ENCODE measurements around the gene HSD11B2.

Gene HSD11B2

GRCh38 chr16:67396159-67397035 is 34.5 kb upstream of the HSD11B2 start:
- DNase-seq (ENCODE audit: extremely low read depth in 1 of 2, low read depth in 1 of 2): no peak

DNA sequence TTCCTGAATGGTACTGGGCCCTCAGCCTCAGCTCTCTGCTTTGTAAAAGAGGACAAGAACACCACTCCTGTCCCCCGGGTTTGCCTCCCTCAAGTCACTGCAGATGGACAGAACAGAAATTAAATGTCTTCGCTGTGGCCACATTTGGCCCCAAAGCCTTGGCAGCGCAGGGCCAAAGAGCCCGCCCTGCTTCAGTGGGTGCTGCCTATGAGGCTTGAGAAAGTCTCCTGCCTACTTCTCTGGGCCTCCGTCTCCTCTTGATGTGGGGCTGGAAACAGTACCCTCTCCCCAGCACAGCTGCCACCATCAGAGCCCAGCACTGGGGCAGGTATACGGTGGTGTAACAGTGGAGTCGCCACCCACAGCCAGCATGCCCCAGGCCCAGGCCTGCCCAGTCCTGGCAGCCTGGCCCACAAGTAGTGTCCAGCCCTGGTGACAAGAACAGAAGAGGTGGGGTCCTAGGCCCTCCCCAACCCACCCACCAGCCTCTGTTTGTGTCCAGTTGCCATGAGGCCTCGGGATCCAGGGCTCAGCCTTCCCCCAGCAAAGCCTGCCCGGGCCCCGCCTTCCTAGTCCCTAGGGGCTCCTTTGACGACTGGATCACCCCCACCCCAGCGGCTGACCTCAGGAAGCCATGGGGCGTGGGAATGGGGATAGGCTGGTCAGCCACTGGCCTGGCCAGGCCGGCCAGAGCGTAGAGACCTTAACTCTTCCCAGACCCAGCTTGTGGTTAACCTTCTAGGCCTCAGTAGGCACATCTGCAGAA is 33.7 kb upstream of the HSD11B2 start:
- DNase-seq (ENCODE audit: extremely low read depth in 1 of 2, low read depth in 1 of 2): no peak

DNA sequence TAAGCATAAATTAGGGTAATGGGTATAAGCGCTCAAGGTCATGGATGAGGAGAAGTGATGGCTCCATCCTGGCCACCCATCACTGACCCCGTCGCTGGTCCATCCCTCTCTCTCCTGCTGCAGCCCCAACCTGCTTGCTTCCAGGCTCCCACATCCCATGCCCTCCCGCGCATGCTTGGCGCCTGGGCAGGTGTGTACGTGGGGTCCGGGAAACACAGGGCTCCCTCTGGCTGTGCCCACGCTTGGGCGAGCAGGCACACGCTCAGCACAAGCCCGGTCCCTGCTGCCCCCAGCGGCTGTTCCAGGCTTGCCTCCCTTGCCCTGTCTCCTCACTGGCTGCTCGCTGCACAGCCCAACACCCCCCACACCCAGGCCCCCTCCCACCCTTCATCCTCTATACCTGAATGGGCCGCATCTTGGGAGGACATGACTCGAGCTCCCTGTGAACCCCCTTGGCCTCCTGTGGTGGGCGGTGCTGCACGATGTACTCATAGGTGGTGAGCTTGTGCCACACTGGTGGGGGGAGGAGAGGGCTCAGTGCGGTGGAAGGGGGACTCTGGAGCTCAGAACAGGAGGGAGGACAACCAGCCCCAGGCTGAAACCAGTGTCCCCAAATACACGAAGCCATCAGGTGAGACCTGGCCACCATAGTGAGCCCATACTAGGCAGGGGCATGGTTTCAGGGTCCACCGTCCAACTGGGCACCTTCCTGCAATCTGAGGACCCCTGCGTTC is 32.9 kb upstream of the HSD11B2 start:
- no peak for DNase-seq (ENCODE audit: extremely low read depth in 1 of 2, low read depth in 1 of 2)

DNA sequence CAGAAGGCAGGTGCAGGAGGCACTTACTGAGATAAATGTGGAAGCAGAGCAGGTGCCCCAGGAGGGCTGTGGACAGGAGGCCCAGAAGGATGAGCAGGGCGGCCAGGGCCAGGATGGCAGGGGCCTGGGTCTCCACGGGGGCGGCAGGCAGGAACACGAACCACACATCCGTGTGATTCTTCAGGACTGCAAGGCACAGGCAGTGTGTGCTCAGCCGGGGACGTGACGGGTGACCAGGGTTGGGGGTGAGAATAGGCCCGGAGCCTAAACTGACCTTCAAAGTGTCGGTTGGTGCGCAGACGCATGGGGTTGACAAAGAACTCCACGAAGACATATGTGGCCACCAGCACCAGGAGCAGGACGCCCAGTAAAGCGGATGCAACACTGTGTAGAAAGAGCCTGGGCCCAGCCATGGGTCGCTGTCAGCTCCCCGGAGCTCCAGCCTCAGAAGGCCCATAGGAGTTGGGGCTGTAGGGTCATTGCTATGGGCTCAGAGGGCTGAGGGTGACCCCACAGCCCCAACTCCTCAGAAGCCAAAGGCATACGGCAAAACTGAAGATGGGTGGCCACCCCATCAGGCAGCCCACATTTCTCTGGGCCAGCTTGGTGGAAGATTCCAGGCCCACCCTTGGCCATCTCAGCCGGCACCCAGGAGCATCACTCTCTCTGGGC is 32.2 kb upstream of the HSD11B2 start:
- DNase-seq (ENCODE audit: extremely low read depth in 1 of 2, low read depth in 1 of 2): no peak

- peak in 1 of 2 donors; percentile 12 for DNase-seq (ENCODE audit: extremely low read depth in 1 of 2, low read depth in 1 of 2)
These were observed 31.6 kb upstream of the HSD11B2 start for GRCh38 chr16:67399218-67399733.

DNA sequence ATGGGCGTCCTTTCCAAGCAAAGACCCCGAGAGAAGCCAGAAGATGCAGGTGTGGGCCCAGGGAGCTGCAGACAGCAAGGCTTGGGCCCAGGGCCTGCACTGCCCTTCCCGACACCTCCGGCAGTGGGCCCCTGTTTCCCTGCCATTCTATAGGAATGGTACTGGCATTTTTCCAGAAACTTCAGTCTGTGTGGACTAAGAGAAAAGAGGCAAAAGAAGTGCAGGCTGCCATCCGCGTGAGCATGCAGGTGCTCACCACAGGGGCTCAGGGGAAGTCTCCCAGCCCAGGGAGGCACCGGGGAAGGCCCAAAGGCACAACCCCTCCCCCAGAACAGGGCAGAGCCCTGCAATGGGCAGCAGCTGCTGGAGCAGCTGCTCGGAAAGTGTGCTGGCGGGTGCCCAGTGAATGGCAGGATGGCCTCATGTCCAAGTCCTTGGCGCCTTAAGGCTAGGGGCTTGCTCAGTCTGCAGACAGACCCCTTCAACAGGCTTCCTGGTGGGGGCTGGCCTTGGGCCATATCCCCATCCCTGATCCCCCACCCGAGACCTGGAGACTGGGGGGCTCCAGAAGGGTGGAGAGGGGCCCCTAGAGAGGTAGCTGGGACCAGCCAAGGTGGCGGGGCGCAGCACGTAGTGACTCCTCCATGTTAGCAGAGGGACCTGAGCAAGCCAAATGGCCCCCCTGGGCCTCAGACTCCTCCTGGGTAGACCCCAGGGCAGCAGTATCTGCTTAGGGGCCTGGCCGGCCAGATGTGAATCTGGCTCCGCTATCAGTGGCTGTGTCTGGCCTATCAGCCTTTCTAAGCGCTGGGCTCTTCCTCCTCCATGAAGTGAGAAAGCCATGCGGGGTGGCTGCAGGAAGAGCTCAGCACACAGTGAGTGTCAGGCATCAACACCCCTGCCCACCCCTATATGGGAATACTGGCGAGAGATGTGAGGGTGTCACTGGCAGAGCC is 30.9 kb upstream of the HSD11B2 start:
- DNase-seq (ENCODE audit: extremely low read depth in 1 of 2, low read depth in 1 of 2): no peak

DNA sequence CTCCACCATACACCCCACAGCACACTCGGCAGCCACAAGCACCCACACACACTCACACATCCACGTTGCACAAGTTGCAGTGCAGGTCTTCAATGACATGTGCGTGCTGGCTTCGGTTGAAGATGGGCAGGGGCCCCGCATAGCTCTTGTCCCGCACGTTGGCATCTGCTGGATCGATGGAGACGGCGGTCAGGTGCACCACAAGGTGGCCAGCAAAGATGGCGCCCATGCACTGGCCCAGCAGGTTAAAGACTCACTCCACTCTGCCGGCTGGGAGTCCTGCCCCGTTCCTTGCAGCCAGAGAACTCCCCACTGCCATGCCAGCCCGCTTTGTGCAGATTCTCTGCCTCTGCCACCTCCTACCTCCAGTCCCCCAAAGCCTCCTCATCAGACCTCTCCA is 30.0 kb upstream of the HSD11B2 start:
- no peak for DNase-seq (ENCODE audit: extremely low read depth in 1 of 2, low read depth in 1 of 2)

- no peak for DNase-seq (ENCODE audit: extremely low read depth in 1 of 2, low read depth in 1 of 2)
These were observed 26.9 kb upstream of the HSD11B2 start for GRCh38 chr16:67403976-67404555.

GRCh38 chr16:67404740-67405226 is 26.1 kb upstream of the HSD11B2 start:
- DNase-seq (ENCODE audit: extremely low read depth in 1 of 2, low read depth in 1 of 2): no peak

GRCh38 chr16:67405336-67405735 is 25.6 kb upstream of the HSD11B2 start:
- no peak for DNase-seq (ENCODE audit: extremely low read depth in 1 of 2, low read depth in 1 of 2)

DNA sequence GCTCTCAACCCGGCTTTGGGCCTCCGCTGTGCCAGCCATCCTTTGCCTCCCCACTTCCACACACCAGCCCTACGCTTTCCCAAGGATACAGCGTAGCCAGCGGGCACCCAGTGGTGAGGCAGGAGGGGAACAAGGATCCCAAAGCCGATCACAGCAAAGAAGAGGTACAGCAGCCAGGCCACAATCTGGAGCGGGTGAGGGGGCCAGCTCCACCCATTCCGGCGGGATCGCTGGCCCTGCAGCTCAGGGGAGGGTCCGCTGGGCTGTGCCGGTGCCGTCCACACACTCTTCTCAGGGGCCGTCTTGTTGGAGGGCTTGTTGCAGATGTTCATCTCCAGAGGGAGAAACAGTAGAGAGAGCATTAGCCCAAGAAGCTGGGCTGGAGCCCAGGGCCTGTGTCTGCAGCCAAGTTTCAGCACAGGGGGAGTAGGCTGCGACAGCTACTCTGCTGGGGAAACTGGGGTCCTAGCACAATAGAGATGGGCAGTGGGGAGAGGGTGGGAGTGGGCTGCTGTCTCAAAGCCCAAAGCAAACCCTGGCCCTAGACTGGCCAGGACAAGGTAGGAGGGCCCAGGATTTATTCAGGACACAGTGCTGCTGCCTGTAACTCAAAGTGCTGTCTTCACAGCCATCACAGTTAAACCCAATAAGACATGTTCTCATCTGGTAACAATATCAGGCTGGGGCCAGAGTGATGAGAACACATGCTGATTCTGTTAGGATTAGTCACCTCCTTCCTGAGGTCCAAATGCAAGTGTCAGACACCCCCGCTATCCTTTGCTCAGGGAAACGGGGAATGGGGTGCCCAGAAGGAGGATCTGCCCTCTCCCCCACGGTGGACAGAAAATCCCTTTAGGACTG is 24.6 kb upstream of the HSD11B2 start:
- no peak for DNase-seq (ENCODE audit: extremely low read depth in 1 of 2, low read depth in 1 of 2)

DNA sequence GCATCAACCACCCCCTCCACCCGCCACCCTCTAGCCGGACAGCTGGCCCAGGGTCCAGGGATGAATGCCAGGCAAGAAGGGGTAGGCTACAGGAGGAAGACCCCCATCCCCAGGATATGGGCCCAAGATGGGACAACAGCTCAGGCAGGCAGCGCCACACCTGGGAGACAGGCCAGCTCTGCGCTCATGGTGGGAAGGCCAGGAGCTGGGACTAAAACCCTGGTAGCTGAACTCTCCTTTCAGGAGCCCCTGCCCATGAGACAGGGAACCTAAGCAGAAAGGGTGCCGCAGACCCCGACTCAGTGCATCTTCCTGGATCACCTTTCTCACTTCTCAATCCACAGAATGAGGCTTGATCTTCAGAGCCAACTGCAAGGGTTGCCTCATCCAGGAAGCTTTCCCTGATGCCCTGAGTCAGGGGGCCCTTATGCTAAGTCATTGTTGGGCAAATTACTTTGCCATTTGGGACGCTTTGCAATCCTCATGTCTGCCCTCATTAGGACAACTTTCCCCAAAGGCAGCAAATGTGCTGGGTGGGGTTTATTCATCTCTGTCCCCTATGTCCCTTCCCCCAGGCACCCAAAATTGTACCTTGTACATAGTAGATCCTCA is 23.6 kb upstream of the HSD11B2 start:
- DNase-seq (ENCODE audit: extremely low read depth in 1 of 2, low read depth in 1 of 2): no peak

DNA sequence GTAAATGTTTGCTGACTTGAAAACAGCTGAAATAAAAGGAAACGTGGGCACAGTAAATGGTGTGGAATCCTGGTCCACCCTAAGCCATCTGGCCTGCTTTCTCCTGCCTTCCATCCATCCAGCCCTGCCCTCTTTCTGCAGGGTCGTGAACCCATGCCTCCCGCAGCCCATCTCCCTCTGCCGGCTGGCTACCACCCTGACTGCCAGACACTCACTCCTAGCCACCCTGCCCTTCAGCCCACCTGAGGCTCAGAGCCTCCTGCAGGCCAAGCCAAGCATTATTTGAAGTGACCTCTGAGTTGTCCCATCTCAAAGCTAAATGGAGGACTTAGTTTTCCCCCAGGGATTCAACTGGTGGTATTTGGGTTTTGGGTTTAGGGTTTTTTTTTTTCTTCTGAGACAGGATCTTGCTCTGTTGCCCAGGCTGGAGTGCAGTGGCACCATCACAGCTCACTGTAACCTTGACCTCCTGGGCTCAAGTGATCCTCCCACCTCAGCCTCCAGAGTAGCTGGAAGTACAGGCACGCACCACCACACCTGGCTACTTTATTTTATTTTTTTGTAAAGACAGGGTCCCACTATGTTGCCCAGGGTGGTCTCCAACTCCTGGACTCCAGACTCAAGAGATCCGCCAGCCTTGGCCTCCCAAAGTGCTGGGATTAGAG is 23.0 kb upstream of the HSD11B2 start:
- no peak for DNase-seq (ENCODE audit: extremely low read depth in 1 of 2, low read depth in 1 of 2)

DNA sequence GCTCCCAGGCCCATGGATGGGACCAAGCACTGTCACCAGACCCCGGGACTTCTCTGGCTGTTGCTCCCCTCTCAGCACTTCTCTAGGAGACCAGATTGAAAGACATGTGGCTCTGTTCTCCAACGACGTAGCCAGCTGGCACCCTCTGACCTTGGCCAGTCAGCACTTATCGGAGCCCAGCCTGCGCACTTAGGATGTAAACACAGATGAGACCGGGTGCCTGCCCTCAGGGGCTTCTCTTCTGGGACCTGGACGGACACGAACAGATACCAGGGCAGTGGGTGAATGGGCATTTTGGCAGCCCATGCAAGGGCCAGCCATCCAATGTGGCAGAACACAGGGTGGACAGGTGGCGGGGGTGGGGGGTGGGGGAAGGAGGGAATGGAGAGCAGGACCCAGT is 21.3 kb upstream of the HSD11B2 start:
- no peak for DNase-seq (ENCODE audit: extremely low read depth in 1 of 2, low read depth in 1 of 2)

DNA sequence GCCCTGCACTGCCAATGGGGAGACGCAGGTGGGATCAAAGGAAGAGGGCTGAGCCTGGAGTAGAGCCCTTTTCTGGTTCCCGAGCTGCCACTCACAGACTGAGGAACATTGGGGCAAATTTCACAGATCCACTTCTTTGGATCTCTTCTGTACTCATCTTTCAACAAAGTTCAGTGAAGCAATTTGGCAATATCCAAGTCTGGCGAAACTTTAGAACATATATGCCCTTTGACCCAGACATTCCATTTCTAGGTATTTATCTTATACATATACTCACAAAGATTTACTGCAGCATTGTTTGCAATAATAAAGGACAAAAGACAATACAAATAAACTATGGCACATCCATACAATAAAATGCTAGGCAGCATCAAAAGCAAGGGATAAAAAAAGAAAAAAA is 19.6 kb upstream of the HSD11B2 start:
- no peak for DNase-seq (ENCODE audit: extremely low read depth in 1 of 2, low read depth in 1 of 2)

DNA sequence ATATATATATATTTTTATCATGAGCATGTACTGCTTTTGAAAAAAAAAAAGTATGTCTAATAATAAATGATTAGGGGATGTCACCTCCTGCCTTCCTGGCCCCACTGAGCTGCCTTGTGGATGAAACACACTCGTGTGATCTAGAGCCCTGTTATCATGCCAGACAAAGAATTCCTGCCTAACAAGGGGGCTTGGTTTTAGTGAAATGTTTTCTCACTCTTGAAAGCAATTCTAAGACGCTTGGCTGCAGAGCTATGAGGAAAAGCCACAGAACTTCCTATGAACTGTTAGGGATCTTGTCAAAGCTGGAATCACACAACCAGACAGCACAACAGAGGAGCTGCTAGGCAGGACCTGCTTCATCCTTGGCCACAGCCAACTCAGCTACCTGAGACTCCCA is 18.6 kb upstream of the HSD11B2 start:
- DNase-seq (ENCODE audit: extremely low read depth in 1 of 2, low read depth in 1 of 2): no peak
